Smooth muscle cell (in vitro differentiated cells): ENCODE measurements around the gene REPS1. TPM values are rescaled to one million over a fixed set of nuclear protein-coding genes. Genes with fewer than 3 reads are reported as not detected.

ENCODE experiments used
- DNase-seq: peaks from one replicate; lab custom pipeline; 2025; ENCODE audit not compliant: unreplicated experiment; lab: John Stamatoyannopoulos, UW
- H2AFZ ChIP-seq: fragments of 200-600 bp; sonication (generic); 2 replicates; pipeline ENCODE4 v1.6.0; 2016; ENCODE audit warnings: antibody characterized with exemption, low read depth, mild to moderate bottlenecking
- H3F3A ChIP-seq: fragments of 200-600 bp; sonication (generic); 2 replicates; pipeline ENCODE4 v1.6.0; 2017; ENCODE audit warnings: antibody characterized with exemption, low read depth
- H3K27ac ChIP-seq: fragments of 200-600 bp; sonication (generic); 2 replicates; pipeline ENCODE4 v1.5.1; 2016; ENCODE audit warnings: low read depth, mild to moderate bottlenecking
- H3K27me3 ChIP-seq: fragments of 200-600 bp; sonication (generic); 2 replicates; pipeline ENCODE4 v1.6.1; 2016; ENCODE audit warnings: low read depth, mild to moderate bottlenecking
- H3K36me3 ChIP-seq: fragments of 200-600 bp; sonication (generic); 2 replicates; pipeline ENCODE4 v1.5.1; 2016; ENCODE audit warnings: low read depth
- H3K4me1 ChIP-seq: fragments of 200-600 bp; sonication (generic); 2 replicates; pipeline ENCODE4 v1.5.1; 2016; ENCODE audit warnings: low read depth
- H3K4me2 ChIP-seq: fragments of 200-600 bp; sonication (generic); 2 replicates; pipeline ENCODE4 v1.6.0; 2016; ENCODE audit warnings: mild to moderate bottlenecking
- H3K4me3 ChIP-seq: fragments of 200-600 bp; sonication (generic); 2 replicates; pipeline ENCODE4 v1.5.1; 2016; ENCODE audit warnings: mild to moderate bottlenecking
- H3K79me2 ChIP-seq: fragments of 200-600 bp; sonication (generic); 2 replicates; pipeline ENCODE4 v1.6.0; 2016; ENCODE audit warnings: low read depth, mild to moderate bottlenecking
- H3K9ac ChIP-seq: fragments of 200-600 bp; sonication (generic); 2 replicates; pipeline ENCODE4 v1.6.0; 2016; ENCODE audit warnings: low read depth
- H3K9me3 ChIP-seq: fragments of 200-600 bp; sonication (generic); replicated peaks from 2 replicates; pipeline ENCODE4 v1.5.1; 2016; ENCODE audit warnings: low read depth
- H4K20me1 ChIP-seq: fragments of 200-600 bp; sonication (generic); 2 replicates; pipeline ENCODE4 v1.6.0; 2016; ENCODE audit warnings: low read depth
- WGBS: methylation state at CpG from one replicate; pipeline ENCODE4 v1.1.7; 2016; ENCODE audit warnings: low lambda C conversion rate; 5-methylcytosine and 5-hydroxymethylcytosine counted together
- polyA plus RNA-seq: library from polyadenylated mRNA; unstranded; fragments of >200 nt; fragmentation: Nextera tagmentation; extraction: Ambion mirVana; gene quantifications from 2 replicates; pipeline ENCODE4 v1.2.1, GENCODE V29; 2016
- total RNA-seq: library from RNA; depleted of rRNA; stranded (reverse); fragments of >200 nt; gene quantifications from 2 replicates; pipeline ENCODE4 v1.2.3, GENCODE V29; 2014
- TF ChIP-seq, protein P1 (sequence below): fragments of 200-600 bp; sonication (generic); IDR thresholded peaks from 2 replicates; pipeline ENCODE4 v1.5.1; 2017; ENCODE audit warnings: borderline replicate concordance, mild to moderate bottlenecking, antibody characterized with exemption; ENCODE audit not compliant: insufficient read depth, poor library complexity, severe bottlenecking

The REPS1 gene
- total and polyA plus RNA-seq, 2 experiments from 2014 or later, result 29.0 to 58.2 TPM

GRCh38 chr6:139029470-139030227 lies 41.6 kb upstream of the REPS1 start:
- H3K9ac ChIP-seq, result peak overlapping the region; percentile 76
- peaks cover 26% of the 10 kb centered on the region for H3K4me1 ChIP-seq
- no peaks in the 10 kb centered on the region for H3K36me3 ChIP-seq
- no peak for DNase-seq
- peaks cover 34% of the 10 kb centered on the region for H3K79me2 ChIP-seq
- H3K27me3 ChIP-seq, result no peaks in the 10 kb centered on the region
- WGBS, result 2% methylated on average over 35 of the region's 44 CpGs
- H4K20me1 ChIP-seq, result peaks cover 24% of the 10 kb centered on the region
- no peak overlapping the region for H3K27ac ChIP-seq
- H3K4me3 ChIP-seq, result peak overlapping the region; percentile 82
- no peaks in the 10 kb centered on the region for H3K9me3 ChIP-seq
- TF ChIP-seq, protein P1, sequence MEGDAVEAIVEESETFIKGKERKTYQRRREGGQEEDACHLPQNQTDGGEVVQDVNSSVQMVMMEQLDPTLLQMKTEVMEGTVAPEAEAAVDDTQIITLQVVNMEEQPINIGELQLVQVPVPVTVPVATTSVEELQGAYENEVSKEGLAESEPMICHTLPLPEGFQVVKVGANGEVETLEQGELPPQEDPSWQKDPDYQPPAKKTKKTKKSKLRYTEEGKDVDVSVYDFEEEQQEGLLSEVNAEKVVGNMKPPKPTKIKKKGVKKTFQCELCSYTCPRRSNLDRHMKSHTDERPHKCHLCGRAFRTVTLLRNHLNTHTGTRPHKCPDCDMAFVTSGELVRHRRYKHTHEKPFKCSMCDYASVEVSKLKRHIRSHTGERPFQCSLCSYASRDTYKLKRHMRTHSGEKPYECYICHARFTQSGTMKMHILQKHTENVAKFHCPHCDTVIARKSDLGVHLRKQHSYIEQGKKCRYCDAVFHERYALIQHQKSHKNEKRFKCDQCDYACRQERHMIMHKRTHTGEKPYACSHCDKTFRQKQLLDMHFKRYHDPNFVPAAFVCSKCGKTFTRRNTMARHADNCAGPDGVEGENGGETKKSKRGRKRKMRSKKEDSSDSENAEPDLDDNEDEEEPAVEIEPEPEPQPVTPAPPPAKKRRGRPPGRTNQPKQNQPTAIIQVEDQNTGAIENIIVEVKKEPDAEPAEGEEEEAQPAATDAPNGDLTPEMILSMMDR, result no peak
- H2AFZ ChIP-seq, result peak overlapping the region; percentile 90
- no peaks in the 10 kb centered on the region for H3F3A ChIP-seq
- H3K4me2 ChIP-seq, result peak overlapping the region; percentile 95

DNA sequence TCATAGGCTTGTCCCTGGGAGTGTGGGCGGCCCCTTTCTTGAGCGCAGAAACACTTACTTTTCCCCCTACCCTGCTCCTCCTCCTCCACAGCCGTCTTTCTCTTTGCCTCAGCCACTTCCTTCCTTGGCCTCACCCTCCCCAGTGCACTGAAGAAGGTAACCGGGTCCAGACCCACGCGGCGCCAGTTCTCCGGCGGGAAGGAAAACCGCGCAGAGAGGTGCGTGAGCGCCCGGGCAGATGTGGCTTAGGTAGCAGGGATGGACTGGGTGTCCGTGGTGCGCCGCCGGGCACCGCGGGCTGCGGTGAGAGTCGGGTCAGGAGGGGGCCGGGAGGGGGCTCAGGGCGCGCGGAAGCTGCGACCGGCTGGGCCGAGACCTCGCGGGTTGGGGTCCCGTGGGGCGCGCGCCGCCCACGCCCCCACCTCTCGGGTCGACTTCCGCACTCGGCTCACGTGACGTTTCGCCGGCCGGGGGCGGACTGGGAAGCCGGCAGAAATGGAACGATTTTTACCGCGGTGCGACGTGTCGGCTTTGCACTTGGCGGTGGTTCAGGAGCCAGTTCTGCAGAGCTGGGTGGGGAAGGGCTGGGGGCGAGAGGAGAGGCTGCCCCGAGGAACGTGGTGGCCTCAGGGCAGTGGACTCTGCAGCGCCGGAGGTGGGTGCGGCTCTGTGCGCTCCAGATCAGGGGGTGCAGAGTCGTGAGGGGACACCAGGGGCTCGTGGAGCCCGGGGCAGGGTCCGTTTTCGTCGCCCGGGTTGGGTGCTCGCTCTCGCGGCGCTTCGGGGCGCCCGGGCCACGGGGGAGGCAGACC lies 40.8 kb upstream of the REPS1 start, which contains the start of gene ABRACL:
Gene ABRACL (plus strand): TSS at position 88 of the 812 bp plus-strand sequence. CDS start 5,416 bp downstream, outside the sequence.
- no peaks in the 10 kb centered on the region for H3K36me3 ChIP-seq
- H3K9ac ChIP-seq, result peak within 1 kb of the TSS; percentile 76
- under 1% methylated on average over 62 of the region's 77 CpGs for WGBS
- H3F3A ChIP-seq, result no peaks in the 10 kb centered on the region
- H3K27ac ChIP-seq, result peak within 1 kb of the TSS; percentile 27
- H3K4me1 ChIP-seq, result peaks cover 26% of the 10 kb centered on the region
- no peaks in the 10 kb centered on the region for H3K27me3 ChIP-seq
- peak; percentile 39 for DNase-seq
- peak within 1 kb of the TSS; percentile 90 for H2AFZ ChIP-seq
- H3K79me2 ChIP-seq, result peaks cover 34% of the 10 kb centered on the region
- peak within 1 kb of the TSS; percentile 95 for H3K4me2 ChIP-seq
- H3K9me3 ChIP-seq, result no peaks in the 10 kb centered on the region
- TF ChIP-seq, protein P1, result no peak
- H3K4me3 ChIP-seq, result peak within 1 kb of the TSS; percentile 82
- H4K20me1 ChIP-seq, result peaks cover 24% of the 10 kb centered on the region

DNA sequence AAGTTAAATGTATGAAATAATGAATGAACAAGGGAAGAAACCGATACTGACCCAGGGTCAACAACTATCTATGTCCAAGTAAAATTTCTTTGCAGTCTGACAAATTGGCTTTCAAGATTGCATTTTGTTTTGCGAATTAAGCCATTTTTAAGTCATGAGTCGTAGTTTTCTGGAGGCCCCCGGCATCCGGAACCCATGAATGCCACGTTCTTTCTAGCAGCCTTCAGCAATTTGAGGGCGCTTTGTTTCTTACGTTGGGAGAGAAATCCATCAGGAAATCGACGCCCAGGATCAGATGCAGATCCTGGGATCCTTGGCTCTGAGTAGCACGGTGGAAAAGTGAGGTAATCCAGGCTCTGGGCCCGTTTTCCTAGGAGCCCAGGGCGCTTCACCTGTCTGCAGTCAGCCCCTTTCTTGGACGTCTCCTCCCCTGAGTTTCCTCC lies 40.2 kb upstream of the REPS1 start:
- no peak for DNase-seq
- 3% methylated on average over 14 of the region's 14 CpGs for WGBS
- TF ChIP-seq, protein P1, result no peak

More for the DNA sequence above, 40.2 kb upstream of the REPS1 start:
- peak overlapping the region; percentile 27 for H3K27ac ChIP-seq
- peak overlapping the region; percentile 82 for H3K4me3 ChIP-seq
- H3K27me3 ChIP-seq, result no peaks in the 10 kb centered on the region
- peaks cover 20% of the 10 kb centered on the region for H4K20me1 ChIP-seq
- no peaks in the 10 kb centered on the region for H3F3A ChIP-seq
- H3K4me1 ChIP-seq, result peaks cover 26% of the 10 kb centered on the region
- H3K79me2 ChIP-seq, result peaks cover 34% of the 10 kb centered on the region
- H2AFZ ChIP-seq, result peak overlapping the region; percentile 90
- no peaks in the 10 kb centered on the region for H3K36me3 ChIP-seq
- no peaks in the 10 kb centered on the region for H3K9me3 ChIP-seq
- H3K4me2 ChIP-seq, result peak overlapping the region; percentile 95
- peak overlapping the region; percentile 76 for H3K9ac ChIP-seq
